HTERT RPE-1 (cell line): Measurements from ENCODE around the gene P2RY6.

ENCODE experiments used
- in situ Hi-C: fragments of 300-500 bp; cut with MboI; formaldehyde crosslinking; loops from 4 replicates; pipeline ENCODE4 v1.14.3; 2020; ENCODE audit warnings: low sequenced_read_pairs

Gene P2RY6

GRCh38 chr11:73275381-73275750 is 3.2 kb downstream of the P2RY6 start:
- in situ Hi-C loops = no loop called here

GRCh38 chr11:73277467-73277866 is 5.3 kb downstream of the P2RY6 start:
- in situ Hi-C loops = no loop called here

- in situ Hi-C loops = no loop called here
These were observed 8.5 kb downstream of the P2RY6 start for GRCh38 chr11:73280626-73281025.

GRCh38 chr11:73281201-73281741 is 9.1 kb downstream of the P2RY6 start:
- in situ Hi-C loops = no loop called here

- in situ Hi-C loops = no loop called here
These were observed 9.9 kb downstream of the P2RY6 start for GRCh38 chr11:73281796-73282660.

GRCh38 chr11:73283276-73284000 is 11.3 kb downstream of the P2RY6 start:
- in situ Hi-C loops = no loop called here

GRCh38 chr11:73284106-73284505 is 12.0 kb downstream of the P2RY6 start:
- in situ Hi-C loops = no loop called here

GRCh38 chr11:73285721-73286120 is 13.6 kb downstream of the P2RY6 start:
- in situ Hi-C loops = no loop called here

GRCh38 chr11:73286240-73286810 is 14.2 kb downstream of the P2RY6 start:
- in situ Hi-C loops = no loop called here

- in situ Hi-C loops = no loop called here
These were observed 15.4 kb downstream of the P2RY6 start for GRCh38 chr11:73287400-73288101.

- in situ Hi-C loops = no loop called here
These were observed 16.2 kb downstream of the P2RY6 start for GRCh38 chr11:73288192-73288872.

GRCh38 chr11:73288873-73289707 is 17.0 kb downstream of the P2RY6 start:
- in situ Hi-C loops = no loop called here

- in situ Hi-C loops = no loop called here
These were observed 18.4 kb downstream of the P2RY6 start for GRCh38 chr11:73290536-73290935.

GRCh38 chr11:73291196-73291595 is 19.1 kb downstream of the P2RY6 start:
- in situ Hi-C loops = no loop called here

GRCh38 chr11:73291781-73292524 is 19.8 kb downstream of the P2RY6 start:
- in situ Hi-C loops = no loop called here

GRCh38 chr11:73292525-73292894 is 20.4 kb downstream of the P2RY6 start:
- in situ Hi-C loops = no loop called here

- in situ Hi-C loops = no loop called here
These were observed 21.3 kb downstream of the P2RY6 start for GRCh38 chr11:73293356-73293936.

GRCh38 chr11:73294604-73295003 is 22.5 kb downstream of the P2RY6 start:
- in situ Hi-C loops = no loop called here
